CD4-positive, alpha-beta T cell treated with Interleukin-12 subunit alpha and Interleukin-12 subunit beta, for 1 hour (primary cell): Measurements from ENCODE around the gene SERPINB1.

Experiments
- DNase-seq: peaks from one replicate; pipeline ENCODE4 v3.0.0-alpha.2; 2020

The SERPINB1 gene

DNA sequence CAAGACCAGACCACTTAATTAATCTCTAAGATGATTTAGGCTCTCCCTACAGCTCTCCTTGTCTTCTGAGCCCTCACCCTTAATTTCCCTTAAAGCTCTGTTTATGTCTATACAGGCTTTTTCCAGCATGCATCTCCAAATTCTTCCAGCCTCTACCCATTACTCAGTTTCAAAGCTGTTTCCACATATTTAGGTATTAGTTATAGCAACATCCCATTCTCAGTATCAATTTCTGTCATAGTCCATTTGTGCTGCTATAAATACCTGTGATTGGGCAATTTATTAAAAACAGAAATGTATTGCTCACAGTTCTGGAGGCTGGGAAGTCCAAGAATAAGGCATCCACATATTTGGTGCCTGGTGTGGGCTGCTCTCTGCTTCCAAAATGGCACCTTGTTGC, 2.3 kb upstream of the SERPINB1 start:
- DNase-seq = no peak

DNA sequence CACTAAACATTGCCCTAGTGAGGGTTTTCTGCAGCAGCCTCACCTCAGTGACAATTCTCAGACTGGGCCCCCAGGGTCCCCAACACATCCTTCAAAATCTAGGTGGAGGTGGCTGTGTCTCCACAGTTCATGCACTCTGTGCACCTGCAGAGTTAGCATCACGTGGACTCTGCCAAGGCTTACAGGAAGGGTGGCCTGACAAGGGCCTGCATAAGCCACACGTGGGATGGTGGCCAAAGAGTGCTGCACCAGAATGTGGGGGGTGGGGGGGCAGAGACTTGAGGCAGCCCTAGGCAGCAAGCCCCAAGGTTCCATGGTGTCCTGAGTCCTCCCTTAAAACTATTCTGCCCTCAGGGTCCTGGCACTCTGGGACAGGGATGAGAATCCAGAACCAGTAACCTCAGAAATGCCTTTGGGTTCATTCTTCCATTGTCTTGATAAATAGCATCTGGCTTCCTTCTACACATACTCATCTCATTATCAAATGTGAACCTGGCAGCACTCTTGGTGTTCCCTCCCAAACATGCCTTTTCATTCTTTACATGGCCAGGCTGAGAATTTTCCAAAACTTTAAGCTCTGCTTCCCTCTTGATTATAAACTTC, 1.6 kb upstream of the SERPINB1 start:
- no peak for DNase-seq

DNA sequence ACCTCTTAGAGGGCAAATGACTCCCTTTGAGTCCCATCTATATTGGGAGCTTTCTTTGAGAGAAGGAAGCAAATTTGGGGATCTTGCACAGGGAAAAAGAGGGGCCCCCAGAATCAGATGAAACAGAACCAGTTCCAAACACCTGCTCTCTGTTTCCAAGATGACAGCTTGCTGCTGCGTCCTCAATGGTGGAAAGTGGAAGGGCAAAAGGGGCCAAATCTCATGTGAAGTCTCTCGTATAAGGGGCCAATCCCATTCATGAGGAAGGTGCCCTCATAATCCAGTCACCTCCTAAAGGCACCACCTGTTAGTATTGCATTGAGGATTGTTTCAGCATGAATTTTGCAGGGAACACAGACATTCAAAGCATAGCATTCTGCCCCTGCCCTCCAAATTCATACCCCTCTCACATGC, 483 bp upstream of the SERPINB1 start:
- no peak for DNase-seq

DNA sequence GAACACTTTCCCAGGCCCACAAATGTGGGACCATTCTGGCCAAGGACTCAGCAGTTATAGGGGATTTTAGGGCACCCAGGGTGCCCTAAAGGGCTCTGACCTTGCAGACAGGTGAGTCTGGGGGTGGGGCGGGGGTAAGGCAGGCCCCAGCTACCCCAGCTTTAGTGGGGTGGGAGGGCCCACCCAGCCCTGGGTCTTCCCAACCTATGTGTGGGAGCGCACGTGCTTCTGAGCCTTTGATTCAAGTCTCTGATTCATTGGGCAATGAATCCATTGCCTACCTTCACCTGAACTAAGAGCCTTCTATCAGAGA, 958 bp downstream of the SERPINB1 start:
- no peak for DNase-seq

DNA sequence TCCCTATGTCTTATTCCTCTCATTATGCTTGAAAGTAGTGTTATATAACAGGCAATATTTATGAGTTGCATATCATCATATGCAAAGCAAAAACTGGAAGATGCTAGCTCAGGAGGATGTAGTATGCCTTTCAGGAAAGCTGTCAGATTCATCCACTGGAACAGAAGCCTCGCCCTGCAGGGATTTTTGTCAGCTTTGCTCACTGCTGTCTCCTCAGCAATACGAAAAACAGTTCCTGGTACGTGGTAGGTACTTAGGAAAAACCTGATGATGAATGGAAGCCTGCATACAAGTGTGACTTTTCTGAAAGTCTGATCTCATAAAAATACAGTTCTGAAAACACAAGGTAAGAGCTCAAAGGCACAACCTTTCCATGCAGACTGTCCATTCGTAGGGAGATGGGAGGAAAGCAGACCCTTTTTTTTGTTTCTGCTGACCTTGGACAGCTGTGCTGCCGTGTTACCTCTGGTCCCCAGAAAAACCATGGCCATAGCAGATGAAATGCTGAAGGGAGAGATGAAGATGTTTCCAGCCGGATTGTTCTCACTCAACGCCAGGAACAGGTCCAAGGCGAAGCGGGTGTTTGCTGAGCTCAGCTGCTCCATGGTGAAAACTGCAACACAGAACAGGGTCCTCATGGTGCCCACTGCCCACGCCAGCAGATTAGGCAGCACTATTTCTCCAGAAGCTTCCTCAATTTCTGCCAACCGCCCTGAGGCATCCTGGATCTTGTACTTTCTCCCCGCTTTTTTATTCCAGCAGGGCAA, 1.5 kb downstream of the SERPINB1 start:
- no peak for DNase-seq

DNA sequence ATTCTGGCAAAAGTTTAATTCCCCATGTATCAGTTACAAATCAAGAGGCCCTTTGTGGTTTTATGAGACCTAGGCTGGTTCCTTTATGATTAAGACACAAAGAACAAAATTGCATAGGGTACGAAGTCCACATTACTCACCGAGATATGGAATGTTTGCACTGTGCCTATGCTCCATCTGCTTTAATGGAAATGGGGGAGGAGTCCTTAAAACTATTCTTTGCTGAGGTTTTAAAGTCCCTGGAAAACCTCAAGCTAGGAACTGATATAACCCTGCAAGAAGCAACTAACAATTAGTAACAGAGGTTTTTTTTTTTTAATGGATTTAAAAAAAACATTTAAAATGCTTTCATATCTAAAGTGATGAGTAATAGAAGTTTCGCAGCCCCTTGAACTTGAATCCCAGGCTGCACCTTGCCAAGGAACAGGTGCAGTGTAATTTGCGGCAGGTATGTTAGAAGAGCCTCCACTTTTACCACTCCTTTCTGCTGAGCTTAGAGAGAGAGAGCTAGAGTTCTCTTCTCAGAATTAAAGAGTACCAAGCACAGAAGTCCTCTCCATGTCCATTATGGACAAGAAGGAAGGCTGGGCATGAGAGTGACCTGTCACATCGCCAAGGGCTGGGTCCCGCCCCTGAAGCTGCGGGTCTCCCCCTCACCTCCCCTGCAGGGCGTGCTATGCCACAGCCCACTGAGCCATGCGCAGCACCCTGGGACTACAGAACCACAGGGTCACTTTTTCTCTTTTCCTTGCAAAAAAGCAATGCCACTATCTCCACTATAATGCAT, 2.3 kb downstream of the SERPINB1 start:
- DNase-seq = no peak

DNA sequence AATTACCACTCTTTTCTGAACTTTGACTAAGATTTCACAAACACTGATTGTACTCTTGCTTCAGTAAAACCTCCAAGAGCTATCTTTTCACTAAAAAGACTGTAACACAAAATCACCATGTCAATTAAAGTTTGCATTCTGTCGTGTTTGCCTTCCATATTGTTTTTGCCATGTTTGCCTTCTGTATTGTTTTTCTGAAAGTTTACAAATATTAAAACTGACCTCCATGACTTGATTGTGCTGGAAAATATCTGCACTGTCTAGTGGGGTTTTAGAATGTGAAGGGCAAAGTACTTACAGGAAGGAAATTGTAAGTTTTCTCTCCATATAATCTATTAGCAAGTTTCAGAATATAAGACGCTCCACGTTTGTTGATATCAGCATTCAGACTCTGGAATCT, 3.4 kb downstream of the SERPINB1 start:
- no peak for DNase-seq

DNA sequence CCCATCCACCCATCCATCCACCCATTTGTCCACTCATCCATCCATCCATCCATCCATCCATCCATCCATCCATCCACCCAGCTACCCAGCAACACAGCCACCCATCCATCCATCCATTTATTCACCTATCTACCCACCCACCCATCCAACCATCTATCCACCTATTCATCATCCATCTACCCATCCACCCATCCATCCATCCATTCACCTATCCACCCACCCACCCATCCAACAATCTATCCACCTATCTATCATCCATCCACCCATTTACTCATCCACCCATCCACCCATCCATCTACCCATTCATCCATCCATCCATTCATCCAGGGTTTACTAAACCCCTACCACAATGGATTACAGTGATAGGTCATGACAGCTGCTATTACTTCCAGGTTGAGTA, 7.4 kb downstream of the SERPINB1 start:
- no peak for DNase-seq

DNA sequence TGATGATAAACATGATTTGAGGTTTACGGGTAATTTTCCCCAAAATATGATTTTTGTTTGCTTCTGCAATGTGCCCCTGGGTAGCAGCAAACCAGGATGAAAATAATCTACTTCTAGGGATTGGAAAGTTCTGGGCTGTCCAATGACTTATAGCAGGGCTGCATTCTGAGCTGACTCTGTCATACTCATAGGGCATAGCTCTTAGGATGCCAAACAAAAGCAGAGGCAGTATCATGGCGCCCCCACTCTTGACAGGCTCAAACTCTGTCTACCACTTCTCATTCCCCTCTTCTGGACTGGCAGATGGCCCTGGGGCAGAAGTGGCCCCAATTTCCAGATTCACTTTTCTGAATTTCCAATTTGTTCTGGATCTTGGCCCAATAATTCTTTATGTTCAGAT, 10.3 kb downstream of the SERPINB1 start:
- DNase-seq = no peak

DNA sequence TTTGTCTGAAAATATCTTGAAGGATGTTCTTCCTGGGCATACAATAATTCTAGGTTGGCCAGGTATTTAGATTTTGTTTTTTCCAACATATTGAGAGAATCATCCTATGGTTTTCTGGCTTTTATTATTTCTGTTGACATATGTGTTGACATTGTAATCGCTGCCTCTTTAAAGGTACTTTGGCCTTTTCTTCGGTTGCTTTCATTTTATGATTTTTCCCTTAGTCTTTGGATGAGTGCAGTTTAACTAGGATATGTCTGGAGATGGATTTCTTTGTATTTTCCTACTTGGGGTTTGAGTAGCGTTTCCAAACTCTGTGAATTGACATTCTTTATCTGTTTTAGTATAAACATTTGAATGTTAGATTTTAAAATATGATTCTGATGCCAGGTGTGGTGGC, 11.5 kb downstream of the SERPINB1 start:
- no peak for DNase-seq

DNA sequence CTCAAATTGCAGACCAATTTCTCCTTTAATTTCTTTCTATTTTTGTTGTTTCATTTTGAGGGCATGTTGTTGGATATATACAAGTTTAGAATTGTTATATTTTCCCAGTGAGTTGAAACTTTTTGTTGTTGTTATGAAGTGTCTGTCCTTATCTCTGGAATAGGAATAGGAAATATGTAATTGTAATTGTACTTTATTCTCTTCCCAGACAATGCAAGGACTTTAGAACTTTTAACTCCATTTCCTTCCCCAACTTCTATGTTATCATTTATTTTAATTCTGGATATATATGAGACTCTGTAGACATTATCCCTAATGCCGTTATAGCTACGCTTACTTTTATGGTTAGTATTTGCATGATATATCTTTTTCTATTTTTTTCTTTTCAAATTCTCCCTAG, 12.4 kb downstream of the SERPINB1 start:
- DNase-seq = no peak

DNA sequence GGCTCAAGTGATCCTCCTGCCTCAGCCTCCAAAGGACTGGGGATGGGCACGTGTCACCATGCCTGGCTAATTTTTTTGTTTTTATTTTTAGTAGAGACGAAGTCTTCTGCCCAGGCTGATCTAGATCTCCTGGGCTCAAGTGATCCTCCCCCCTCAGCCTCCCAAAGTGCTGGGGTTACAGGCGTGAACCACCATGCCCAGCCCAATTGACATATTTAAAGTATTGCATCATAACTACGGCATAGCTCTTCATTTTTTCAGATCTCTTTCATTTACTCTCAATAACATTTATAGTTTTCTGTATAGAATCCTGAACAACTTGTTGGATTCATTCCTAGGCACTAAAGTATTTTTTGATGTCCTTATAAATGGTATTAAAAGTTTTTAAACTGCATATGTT, 13.0 kb downstream of the SERPINB1 start:
- no peak for DNase-seq

DNA sequence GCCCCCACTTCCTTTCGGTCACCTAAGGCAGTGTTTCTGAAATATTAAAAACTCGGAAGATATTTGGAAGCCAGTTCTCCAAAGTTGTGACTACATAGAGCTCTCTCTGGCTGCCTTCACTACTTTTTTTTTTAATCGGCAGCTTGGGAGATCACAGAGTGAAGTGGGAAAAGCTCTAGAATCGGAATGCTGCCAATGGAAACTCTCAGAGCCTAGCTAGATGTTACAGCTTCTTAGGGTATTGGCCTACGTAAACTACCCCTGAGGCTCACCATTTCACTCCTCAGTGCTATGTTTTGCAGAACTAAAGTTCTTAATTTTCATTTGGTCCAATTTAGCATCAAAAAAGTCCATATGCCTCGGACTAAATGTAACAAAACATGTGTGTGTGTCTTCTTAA, 14.5 kb downstream of the SERPINB1 start:
- DNase-seq = no peak

DNA sequence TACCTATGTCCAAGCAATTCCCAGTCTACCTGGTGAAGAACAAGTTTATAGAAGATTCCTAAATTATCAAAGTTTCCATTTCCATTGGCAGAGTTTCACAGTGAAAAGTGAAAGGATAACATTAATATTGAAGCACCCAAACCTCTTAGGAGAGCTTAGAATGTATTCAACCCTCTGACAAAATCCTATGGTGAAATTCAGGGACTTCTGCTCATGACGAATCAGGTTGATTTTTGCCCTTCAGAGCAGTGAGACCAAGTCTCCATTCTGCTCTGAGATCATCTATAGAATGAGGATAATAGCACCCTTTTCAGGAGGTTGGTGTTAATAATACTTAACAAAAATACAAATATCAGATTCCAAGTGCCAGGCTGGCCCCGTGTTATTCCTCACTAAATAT, 15.5 kb downstream of the SERPINB1 start:
- DNase-seq = no peak

DNA sequence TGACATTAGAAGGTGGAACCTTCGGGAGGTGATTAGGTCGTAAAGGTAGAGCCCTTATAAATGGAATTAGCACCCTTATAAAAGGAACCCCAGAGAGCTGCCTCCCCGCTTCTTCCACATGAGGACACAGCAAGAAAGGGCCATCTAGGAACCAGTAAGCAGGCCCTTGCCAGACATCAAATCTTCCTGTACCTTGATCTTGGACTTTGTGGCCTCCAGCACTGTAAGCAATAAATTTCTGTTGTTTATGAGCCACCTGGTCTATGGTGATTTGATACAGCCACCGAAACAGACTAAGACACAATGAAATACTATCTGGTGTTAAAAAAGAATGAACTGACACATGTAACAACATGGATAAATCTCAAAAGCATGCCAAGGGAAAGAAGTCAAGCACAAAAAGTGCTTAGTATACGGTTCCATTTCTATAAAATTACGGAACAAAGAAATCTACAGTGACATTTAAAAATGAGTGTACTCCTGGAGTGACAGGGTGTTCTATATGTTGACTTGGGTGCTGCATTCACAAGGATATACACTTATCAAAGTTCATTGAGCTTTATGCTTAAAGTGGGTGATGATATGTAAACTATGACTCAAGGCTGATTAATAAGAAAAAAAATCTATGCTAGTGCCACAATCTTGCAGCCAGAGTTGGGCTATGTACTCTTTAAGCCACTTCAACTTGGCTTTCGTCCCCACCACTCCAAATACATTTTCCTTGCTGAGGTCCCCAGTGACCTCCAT, 18.4 kb downstream of the SERPINB1 start:
- DNase-seq = no peak

DNA sequence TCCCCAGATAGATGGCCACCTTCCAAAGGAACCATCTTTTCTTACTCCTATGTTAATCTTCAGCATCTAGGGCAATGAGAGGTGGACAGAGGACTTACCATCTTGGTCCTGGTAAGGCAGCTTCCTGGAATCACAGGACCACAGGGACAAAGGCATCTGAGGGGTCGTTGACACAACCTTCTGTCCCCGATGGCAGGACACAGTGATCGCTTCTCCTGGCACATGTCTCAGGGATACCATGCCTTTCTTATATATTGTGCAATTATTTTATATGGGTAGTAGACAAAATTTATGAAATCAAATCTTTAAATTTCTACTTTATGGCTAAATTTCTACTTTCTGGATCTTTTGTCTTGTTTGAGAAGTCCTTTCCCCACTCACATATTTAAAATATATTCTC, 20.1 kb downstream of the SERPINB1 start:
- no peak for DNase-seq

DNA sequence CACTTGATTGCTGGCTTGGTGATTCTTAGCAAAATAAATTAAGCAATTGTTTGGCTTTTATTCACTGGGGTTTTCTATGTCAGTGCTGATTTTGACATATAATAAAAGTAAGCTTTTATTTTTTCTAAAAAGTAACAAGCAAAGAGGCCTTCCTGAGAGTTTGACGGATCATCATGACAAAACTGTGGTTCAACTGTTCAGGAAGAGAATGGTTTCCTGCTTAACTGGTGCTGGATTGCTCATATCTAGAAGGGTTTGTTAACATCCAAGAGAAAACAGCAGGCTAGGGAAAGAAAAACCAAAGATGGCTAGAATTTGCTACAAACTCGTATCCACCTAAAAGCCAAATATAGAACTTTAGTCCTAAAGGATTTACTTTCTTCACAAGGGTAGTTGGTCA, 21.2 kb downstream of the SERPINB1 start:
- no peak for DNase-seq

DNA sequence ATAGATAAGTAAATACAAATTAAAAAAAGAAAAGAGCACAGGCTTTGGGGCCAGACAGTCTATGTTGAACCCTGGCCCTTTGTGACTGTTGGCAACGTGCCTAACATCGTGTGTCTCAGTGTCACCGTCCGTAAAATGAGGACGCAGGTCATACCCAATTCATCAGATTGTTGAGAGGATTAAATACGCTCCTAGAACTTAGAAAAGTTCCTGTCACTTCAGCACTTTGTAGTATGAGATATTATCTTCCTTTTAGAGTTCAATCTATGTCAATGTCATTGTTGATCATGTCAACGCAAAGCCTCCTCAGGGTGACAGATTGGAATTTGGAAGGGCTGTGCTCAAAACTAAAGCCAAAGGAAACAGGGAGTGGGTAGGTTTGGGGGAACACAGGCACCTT, 21.7 kb downstream of the SERPINB1 start:
- DNase-seq = no peak

DNA sequence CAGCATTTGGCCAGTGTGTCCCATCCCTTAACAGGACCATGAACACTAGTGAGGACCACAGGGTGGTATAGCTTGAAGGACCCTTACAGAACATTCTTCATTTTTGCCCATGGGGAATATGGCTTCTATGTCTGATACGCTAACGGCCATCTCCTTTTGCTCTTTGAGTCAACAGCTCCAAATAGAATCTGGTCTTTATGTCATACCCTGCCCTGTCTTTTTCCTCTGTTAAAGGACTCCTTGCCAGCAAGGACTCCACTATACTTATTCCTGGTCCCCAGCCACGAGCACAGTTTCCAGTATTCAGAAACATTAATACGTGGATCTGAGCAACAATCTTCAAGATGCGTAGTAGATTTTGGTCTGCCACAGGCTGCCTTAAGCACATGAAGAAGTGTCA, 22.5 kb downstream of the SERPINB1 start:
- no peak for DNase-seq

DNA sequence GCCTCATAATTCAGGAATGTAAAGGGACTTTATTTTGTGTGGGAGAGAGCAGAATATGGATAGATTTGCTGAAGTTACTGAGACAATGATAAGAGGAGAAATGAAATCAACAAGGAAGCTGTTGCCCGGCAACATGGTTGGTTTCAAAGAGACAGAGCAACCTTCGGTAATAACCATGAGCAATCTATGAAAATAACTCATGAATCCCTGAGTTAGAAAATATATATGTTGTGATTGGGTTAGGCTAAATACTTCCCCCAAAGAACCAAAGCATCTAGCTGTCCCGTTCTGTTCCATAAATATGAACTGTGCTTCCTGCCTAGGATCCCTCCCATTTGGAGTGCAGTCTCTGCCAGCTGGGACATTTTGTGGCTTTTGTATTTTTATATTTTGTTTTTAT, 23.1 kb downstream of the SERPINB1 start:
- no peak for DNase-seq

DNA sequence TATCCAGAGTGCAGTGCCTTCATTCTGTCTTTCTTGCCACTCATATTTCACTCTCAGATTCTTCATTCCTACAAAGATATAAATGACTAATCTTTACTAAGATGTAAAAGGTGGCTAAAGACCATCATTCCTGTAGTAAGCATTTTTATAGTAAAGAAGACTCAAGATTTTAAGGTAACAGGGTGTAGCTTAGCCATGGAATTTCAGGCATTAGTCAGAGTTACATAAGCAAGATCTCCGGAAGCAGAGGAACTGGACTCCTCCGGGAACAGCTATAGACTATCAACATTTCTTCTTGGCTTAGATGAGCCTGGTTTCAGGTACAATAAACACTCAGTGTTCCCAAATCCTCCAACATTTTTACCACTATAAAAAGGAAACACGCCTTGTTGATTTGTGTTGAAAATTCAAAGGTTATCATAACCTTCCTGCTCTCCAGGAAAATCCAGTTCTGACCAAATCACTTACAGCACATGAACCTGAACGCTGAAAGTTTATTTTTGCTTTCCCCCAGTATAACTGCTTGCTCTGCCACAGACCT, 23.7 kb downstream of the SERPINB1 start:
- DNase-seq = no peak

DNA sequence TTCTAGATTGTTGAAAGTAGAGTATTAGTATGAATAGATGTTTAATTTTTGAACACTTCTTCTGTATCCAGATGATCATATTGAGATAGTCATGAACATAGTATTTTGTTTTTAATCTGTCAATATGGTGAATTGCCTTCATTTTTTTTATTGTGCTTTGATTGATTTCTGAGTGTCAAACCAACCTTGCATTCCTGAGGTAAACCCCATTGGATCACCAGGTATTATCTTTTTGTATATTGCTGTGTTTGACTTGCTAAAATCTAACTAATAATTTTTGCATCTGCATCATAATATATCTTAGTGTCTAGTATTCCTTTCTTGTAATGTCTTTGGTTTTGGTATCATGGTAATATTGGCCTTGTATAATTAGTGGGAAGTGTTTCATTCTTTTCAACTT, 25.5 kb downstream of the SERPINB1 start:
- no peak for DNase-seq

DNA sequence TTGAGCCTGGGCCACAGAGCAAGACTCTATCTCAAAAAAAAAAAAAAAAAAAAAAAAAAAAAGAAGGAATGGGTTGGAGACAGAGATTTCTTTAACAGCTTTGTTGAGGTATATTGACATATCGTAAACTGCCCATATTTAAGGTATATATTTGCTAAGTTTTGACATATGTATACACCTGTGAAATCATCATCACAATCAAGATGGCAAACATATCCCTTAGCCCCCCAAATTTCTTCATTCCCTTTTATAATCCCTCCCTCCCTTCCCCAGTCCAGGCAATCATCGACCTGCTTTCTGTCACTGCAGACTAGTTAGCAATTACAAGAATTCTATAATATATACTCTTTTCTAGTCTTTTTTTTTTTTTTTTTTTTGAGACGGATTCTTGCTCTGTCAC, 29.0 kb downstream of the SERPINB1 start:
- DNase-seq = no peak
